Measurements from ENCODE around the gene NCAM2. TPM values are rescaled to one million over a fixed set of nuclear protein-coding genes. Genes with fewer than 3 reads are reported as not detected.

The NCAM2 gene
- total RNA-seq, 1 donor from 2014 or later = 0.84 TPM

DNA sequence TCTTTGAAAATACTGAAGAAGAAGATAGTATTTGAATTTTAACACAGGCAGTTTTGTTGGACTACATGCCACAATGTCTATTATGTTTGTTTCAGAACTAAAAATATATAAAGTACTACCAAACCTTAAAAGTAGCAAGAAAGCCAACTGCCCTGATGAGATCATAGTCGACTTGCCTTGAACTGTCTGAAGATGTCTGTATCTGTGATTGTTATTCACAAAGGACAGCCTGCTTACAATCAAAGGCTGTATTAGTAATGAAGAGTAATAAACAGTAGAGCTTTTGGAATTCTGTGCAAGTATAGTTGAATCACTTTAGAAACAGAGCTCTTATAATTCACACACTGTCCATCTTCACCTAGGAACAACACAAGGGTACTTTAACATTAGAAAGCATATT, 228.3 kb downstream of the NCAM2 start:
- H2AFZ ChIP-seq (replicated peaks) = no peak overlapping the region
- Mint-ChIP-seq H3K27ac (no peak overlapping the region), H3K4me1 (no peaks in the 10 kb centered on the region), H3K36me3 (no peaks in the 10 kb centered on the region), H3K27me3 (ENCODE audit: insufficient read depth, low read depth) (no peaks in the 10 kb centered on the region), H3K9me3 (peaks cover 4% of the 10 kb centered on the region), H3K4me3 (no peak overlapping the region)
- TF ChIP-seq EZH2phosphoT487 (IDR thresholded peaks at IDR 0.05) = no peak
- no peak for TF ChIP-seq EZH2 (IDR thresholded peaks at IDR 0.05)
- TF ChIP-seq, protein P1, sequence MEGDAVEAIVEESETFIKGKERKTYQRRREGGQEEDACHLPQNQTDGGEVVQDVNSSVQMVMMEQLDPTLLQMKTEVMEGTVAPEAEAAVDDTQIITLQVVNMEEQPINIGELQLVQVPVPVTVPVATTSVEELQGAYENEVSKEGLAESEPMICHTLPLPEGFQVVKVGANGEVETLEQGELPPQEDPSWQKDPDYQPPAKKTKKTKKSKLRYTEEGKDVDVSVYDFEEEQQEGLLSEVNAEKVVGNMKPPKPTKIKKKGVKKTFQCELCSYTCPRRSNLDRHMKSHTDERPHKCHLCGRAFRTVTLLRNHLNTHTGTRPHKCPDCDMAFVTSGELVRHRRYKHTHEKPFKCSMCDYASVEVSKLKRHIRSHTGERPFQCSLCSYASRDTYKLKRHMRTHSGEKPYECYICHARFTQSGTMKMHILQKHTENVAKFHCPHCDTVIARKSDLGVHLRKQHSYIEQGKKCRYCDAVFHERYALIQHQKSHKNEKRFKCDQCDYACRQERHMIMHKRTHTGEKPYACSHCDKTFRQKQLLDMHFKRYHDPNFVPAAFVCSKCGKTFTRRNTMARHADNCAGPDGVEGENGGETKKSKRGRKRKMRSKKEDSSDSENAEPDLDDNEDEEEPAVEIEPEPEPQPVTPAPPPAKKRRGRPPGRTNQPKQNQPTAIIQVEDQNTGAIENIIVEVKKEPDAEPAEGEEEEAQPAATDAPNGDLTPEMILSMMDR (IDR thresholded peaks at IDR 0.05) = no peak
- no peak overlapping the region for H3K27ac ChIP-seq
- H3K4me3 ChIP-seq = no peak overlapping the region
- no peaks in the 10 kb centered on the region for H3F3A ChIP-seq (ENCODE audit: low read depth)
- H3K9ac ChIP-seq = no peak overlapping the region
- no peak overlapping the region for H3K4me2 ChIP-seq
- DNase-seq (ENCODE audit: low spot score) = no peak
- no peaks in the 10 kb centered on the region for H3K36me3 ChIP-seq
- no peaks in the 10 kb centered on the region for H4K20me1 ChIP-seq (ENCODE audit: low read depth)
- no peaks in the 10 kb centered on the region for H3K9me3 ChIP-seq (ENCODE audit: low read depth)
- H3K4me1 ChIP-seq = no peaks in the 10 kb centered on the region
- H3K27me3 ChIP-seq = no peaks in the 10 kb centered on the region
- H3K79me2 ChIP-seq (ENCODE audit: low read depth) = no peaks in the 10 kb centered on the region

DNA sequence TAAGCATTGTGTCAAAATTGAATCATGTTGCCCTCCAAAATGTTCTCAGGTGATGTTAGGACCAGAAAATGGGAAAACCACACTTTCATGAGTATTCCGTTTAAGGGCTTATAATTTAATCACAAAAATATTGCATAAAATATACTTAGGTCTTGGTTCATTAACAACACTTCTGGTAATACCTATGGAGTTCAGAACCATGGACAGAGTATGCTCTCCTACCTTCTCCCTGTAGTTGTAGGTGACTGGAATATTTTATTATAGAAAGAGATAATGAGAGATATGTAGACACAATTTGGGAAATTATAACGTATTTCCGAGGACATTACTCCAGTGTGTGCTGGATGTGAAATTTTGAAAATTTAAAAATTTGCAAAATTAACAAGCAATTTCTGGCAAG, 232.5 kb downstream of the NCAM2 start:
- Histone ChIP-seq H4K20me1 (ENCODE audit: low read depth) (no peaks in the 10 kb centered on the region), H3K4me3 (no peak overlapping the region), H3K9ac (no peak overlapping the region), H3K27me3 (no peaks in the 10 kb centered on the region), H3K9me3 (ENCODE audit: low read depth) (no peaks in the 10 kb centered on the region), H3K27ac (no peak overlapping the region), H3K4me1 (no peaks in the 10 kb centered on the region), H3K36me3 (no peaks in the 10 kb centered on the region), H3F3A (ENCODE audit: low read depth) (no peaks in the 10 kb centered on the region), H2AFZ (replicated peaks) (no peak overlapping the region), H3K79me2 (ENCODE audit: low read depth) (no peaks in the 10 kb centered on the region), H3K4me2 (no peak overlapping the region)
- DNase-seq (ENCODE audit: low spot score) = peak; percentile 16
- Mint-ChIP-seq H3K27ac (no peak overlapping the region), H3K4me1 (no peaks in the 10 kb centered on the region), H3K4me3 (no peak overlapping the region), H3K27me3 (ENCODE audit: insufficient read depth, low read depth) (no peaks in the 10 kb centered on the region), H3K9me3 (no peaks in the 10 kb centered on the region), H3K36me3 (no peaks in the 10 kb centered on the region)
- TF ChIP-seq, protein P1 (IDR thresholded peaks at IDR 0.05) = no peak
- TF ChIP-seq EZH2phosphoT487 (IDR thresholded peaks at IDR 0.05) = no peak
- no peak for TF ChIP-seq EZH2 (IDR thresholded peaks at IDR 0.05)

DNA sequence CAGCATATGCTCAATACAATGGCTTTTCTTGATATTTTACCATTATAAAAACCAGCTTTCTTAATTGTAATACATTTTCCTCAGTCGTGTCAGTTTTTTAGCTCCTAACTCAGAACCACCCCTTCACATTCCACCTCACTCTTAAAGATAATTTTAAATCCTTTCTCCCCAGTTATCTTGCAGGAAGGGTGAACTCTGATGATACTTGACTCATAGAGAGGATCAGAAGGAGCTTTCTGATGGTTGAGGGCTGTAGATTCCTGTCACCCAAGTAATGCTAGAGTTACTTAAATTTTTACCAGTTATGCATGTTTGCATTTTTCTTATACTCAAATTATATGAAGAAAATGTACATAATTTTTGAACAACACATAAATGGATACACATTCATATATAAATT, 233.7 kb downstream of the NCAM2 start:
- H3K4me3 Mint-ChIP-seq = no peak overlapping the region
- Histone ChIP-seq H4K20me1 (ENCODE audit: low read depth) (no peaks in the 10 kb centered on the region), H3K36me3 (no peaks in the 10 kb centered on the region), H3F3A (ENCODE audit: low read depth) (no peaks in the 10 kb centered on the region), H3K27me3 (no peaks in the 10 kb centered on the region), H2AFZ (replicated peaks) (no peak overlapping the region), H3K4me3 (no peak overlapping the region), H3K9ac (no peak overlapping the region), H3K79me2 (ENCODE audit: low read depth) (no peaks in the 10 kb centered on the region), H3K9me3 (ENCODE audit: low read depth) (no peaks in the 10 kb centered on the region), H3K4me1 (no peaks in the 10 kb centered on the region), H3K27ac (no peak overlapping the region), H3K4me2 (no peak overlapping the region)
- TF ChIP-seq EZH2 (IDR thresholded peaks at IDR 0.05) (no peak), EZH2phosphoT487 (IDR thresholded peaks at IDR 0.05) (no peak)
- TF ChIP-seq, protein P1 (IDR thresholded peaks at IDR 0.05) = no peak
- no peaks in the 10 kb centered on the region for H3K9me3 Mint-ChIP-seq
- H3K4me1 Mint-ChIP-seq = peaks cover 4% of the 10 kb centered on the region
- H3K27me3 Mint-ChIP-seq (ENCODE audit: insufficient read depth, low read depth) = no peaks in the 10 kb centered on the region
- no peak overlapping the region for H3K27ac Mint-ChIP-seq
- H3K36me3 Mint-ChIP-seq = no peaks in the 10 kb centered on the region
- no peak for DNase-seq (ENCODE audit: low spot score)

Measured in neural progenitor cell (in vitro differentiated cells).